Activated B cell treated with CpG ODN at 0.5 μM for 24 hours (primary cell): ENCODE measurements around the gene TAOK3. TPM values are rescaled to one million over a fixed set of nuclear protein-coding genes. Genes with fewer than 3 reads are reported as not detected.
A peak's percentile ranks its signal among the peaks of the same experiment; 100 is the strongest.

Source experiments
- ATAC-seq: fragments of 200-7000 bp; cut with Tn5 transposase; one replicate; pipeline ENCODE4 v1.10.0; 2021; ENCODE audit warnings: low read depth, mild to moderate bottlenecking, moderate library complexity
- CTCF ChIA-PET: fragments of 350-600 bp; sonication (Branson Sonifier 250); formaldehyde crosslinking; loops from one replicate; lab custom pipeline; 2021; ENCODE audit warnings: antibody characterized with exemption; lab: Charles Lee
- POLR2A ChIA-PET: fragments of 350-600 bp; sonication (Branson Sonifier 250); formaldehyde crosslinking; loops from one replicate; lab custom pipeline; 2021; ENCODE audit warnings: antibody characterized with exemption; lab: Charles Lee
- DNase-seq: peaks from one replicate; pipeline ENCODE4 v3.0.0; 2022
- H3K27ac Mint-ChIP-seq: one replicate; pipeline ENCODE4 v1.8.0; 2020; ENCODE audit warnings: mixed read lengths
- H3K27me3 Mint-ChIP-seq: one replicate; pipeline ENCODE4 v1.8.0; 2021; ENCODE audit warnings: mixed read lengths
- H3K36me3 Mint-ChIP-seq: one replicate; pipeline ENCODE4 v1.8.0; 2021; ENCODE audit warnings: low read depth, mixed read lengths
- H3K4me1 Mint-ChIP-seq: one replicate; pipeline ENCODE4 v1.8.0; 2021; ENCODE audit warnings: mixed read lengths
- H3K4me3 Mint-ChIP-seq: one replicate; pipeline ENCODE4 v1.8.0; 2020; ENCODE audit warnings: mild to moderate bottlenecking, mixed read lengths
- H3K9me3 Mint-ChIP-seq: one replicate; pipeline ENCODE4 v1.8.0; 2020; ENCODE audit warnings: mixed read lengths
- intact Hi-C: fragments of 100-400 bp; cut with micrococcal nuclease; formaldehyde crosslinking; loops from one replicate; pipeline ENCODE4 v1.15.1; 2024
- total RNA-seq: library from RNA; stranded (reverse); gene quantifications from 2 replicates; pipeline ENCODE4 v1.2.3, GENCODE V29; 2022
- TF ChIP-seq, protein P1 (sequence below): fragments of 200-600 bp; IDR thresholded peaks from one replicate; pipeline ENCODE4 v1.8.0; 2022; ENCODE audit warnings: antibody characterized with exemption, mild to moderate bottlenecking

TAOK3 gene
- total RNA-seq, 1 donor from 2014 or later = 86.9 TPM

DNA sequence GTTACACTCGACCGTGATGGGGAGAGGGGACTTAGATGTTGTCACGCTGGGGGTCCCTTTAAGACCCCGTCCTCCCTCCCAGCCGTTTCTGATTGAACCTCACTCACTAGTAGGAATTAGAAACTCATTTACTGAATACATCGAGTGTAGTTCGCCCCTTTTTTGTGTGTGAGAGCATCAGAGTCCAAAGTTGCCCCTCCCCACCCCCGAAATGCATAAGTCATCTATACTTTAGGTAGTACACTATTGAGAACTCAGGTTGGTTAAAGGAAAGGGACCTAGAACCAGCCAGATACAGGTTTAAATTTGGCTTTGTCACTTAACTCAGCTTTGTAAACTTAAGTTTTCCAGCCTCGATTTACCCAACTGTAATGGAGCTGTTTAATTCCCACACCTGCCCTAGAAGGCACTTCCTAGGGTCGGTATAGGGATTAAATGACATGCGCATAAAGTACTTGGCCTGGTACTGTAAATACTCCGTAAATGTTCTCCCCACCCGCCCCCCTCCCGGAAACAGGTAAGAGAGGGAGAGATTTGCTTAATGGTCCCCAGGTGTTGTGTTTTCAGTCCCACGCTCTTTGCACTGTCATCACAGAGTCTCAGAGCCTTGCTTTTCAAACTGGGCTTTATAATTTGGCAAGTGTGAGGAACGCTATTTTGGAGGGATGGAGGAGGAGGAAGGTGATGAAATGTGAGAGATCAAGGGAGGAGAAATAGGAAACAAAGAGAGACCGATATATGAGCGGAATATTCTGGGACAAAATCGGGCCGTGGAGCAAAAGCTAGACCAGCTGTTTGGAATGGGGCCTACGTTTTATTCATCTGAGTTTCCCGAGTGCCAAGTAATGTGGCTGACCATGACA lies 4.5 kb upstream of the TAOK3 start:
- Mint-ChIP-seq H3K27me3 (no peaks in the 10 kb centered on the region), H3K9me3 (no peaks in the 10 kb centered on the region), H3K36me3 (peaks cover 36% of the 10 kb centered on the region), H3K4me1 (peaks cover 33% of the 10 kb centered on the region), H3K4me3 (peak overlapping the region; percentile 95), H3K27ac (peak overlapping the region; percentile 88)
- ATAC-seq = no peak
- ChIA-PET CTCF (interaction anchor here (0.6 to 6.2 kb wide), 28 partner anchors 10 to 1036 kb away, joined by 3 to 124 read pairs (median 5); partner anchors contain the start of gene PEBP1), POLR2A (interaction anchor here (0.8 to 2.1 kb wide), 18 partner anchors 11 to 1290 kb away, joined by 3 to 29 read pairs (median 5); partner anchors contain the start of genes PEBP1 and WSB2)
- intact Hi-C loops = loop anchor here (2.0 to 10.0 kb wide), 5 partner anchors 78 to 1562 kb away; partner anchors contain the start of gene WSB2
- TF ChIP-seq, protein P1, sequence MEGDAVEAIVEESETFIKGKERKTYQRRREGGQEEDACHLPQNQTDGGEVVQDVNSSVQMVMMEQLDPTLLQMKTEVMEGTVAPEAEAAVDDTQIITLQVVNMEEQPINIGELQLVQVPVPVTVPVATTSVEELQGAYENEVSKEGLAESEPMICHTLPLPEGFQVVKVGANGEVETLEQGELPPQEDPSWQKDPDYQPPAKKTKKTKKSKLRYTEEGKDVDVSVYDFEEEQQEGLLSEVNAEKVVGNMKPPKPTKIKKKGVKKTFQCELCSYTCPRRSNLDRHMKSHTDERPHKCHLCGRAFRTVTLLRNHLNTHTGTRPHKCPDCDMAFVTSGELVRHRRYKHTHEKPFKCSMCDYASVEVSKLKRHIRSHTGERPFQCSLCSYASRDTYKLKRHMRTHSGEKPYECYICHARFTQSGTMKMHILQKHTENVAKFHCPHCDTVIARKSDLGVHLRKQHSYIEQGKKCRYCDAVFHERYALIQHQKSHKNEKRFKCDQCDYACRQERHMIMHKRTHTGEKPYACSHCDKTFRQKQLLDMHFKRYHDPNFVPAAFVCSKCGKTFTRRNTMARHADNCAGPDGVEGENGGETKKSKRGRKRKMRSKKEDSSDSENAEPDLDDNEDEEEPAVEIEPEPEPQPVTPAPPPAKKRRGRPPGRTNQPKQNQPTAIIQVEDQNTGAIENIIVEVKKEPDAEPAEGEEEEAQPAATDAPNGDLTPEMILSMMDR = no peak
- no peak for DNase-seq

DNA sequence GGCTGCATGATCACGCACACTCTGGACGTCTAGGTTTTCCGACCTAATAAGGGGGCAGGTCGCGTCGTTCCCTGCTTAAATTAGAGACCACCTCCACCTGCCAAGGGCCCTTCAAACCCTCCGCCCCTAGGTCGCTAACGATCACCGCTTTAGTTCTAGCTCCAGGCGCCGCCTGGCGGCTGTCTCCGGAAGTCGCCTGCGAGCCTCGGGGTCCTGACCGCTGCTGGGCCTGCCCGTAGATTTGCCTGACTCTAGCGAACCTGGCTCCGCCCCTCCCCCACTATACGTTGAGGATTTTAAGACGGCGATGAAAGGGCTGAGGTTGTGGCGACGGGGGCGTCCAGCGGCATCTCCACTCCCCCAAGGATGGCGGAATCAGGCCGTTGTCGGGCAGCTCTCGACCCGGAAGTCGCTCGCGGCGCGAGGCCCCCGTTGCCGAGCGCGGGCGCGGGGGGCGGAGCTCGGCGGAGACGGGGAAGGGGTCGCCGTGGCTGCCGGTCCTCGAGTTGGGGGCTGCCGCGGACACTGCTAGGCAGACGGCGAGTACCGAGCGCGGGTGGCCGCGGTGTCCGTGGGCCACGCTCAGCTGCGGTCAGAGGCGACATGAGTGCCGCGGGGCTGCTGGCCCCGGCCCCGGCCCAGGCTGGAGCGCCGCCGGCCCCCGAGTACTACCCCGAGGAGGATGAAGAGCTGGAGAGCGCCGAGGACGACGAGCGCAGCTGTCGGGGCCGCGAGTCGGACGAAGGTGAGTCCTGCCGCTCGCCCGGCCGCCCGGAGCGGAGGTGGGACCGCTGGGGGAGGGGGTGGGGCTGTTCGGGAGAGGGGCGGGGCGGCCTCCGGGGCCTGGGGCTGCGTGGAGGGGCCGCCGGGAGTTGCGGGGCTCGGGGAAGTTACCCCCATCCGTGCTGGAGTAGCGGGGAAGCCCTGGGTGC lies 3.6 kb upstream of the TAOK3 start, which contains the start of gene SUDS3:
TSS of gene SUDS3 (plus strand) at position 467 of the 932 bp plus-strand sequence. CDS start at position 604, 137 bp downstream.
- peak; percentile 89 for DNase-seq
- ATAC-seq = peak; percentile 51
- intact Hi-C loops = loop anchor here (1.0 to 10.0 kb wide), 11 partner anchors 78 to 1562 kb away; partner anchors contain the start of genes PEBP1, RFC5 and WSB2
- TF ChIP-seq, protein P1 = no peak
- Mint-ChIP-seq H3K4me3 (peak within 1 kb of the TSS; percentile 95), H3K4me1 (peaks cover 37% of the 10 kb centered on the region), H3K27me3 (no peaks in the 10 kb centered on the region), H3K27ac (peak within 1 kb of the TSS; percentile 99), H3K36me3 (peaks cover 27% of the 10 kb centered on the region), H3K9me3 (no peaks in the 10 kb centered on the region)
- ChIA-PET CTCF (interaction anchor here (0.6 to 6.2 kb wide), 38 partner anchors 9 to 1915 kb away, joined by 3 to 124 read pairs (median 5); partner anchors contain the start of genes PEBP1 and RNU4-2), POLR2A (interaction anchor here (0.6 to 2.1 kb wide), 29 partner anchors 17 to 1291 kb away, joined by 3 to 29 read pairs (median 5); partner anchors contain the start of genes PEBP1 and WSB2)

DNA sequence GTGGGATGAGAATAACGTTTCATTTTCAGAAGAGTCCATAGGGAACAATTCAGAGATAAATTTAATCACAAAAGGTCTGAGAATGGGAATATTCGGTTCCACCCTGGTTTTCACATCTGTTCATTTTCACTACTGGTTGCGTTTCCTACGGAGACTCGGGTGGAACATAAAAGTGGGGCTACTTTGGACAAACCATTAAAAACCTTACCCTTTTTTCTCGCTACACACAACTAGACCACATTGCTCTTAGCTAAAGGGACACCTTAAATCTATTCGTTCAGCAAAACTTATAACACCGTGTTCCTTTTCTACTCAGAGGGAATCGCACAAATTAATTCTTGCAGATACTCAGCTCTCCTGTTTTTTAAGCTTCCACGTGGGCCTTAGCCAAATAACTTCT lies 2.6 kb upstream of the TAOK3 start:
- TF ChIP-seq, protein P1 = no peak
- DNase-seq (no peak), ATAC-seq (no peak)
- CTCF ChIA-PET = interaction anchor here (0.6 to 6.2 kb wide), 31 partner anchors 8 to 1916 kb away, joined by 3 to 124 read pairs (median 6); partner anchors contain the start of gene RNU4-2
- H3K36me3 Mint-ChIP-seq = peaks cover 19% of the 10 kb centered on the region
- H3K4me1 Mint-ChIP-seq = peaks cover 47% of the 10 kb centered on the region
- no peaks in the 10 kb centered on the region for H3K27me3 Mint-ChIP-seq
- H3K4me3 Mint-ChIP-seq = peak overlapping the region; percentile 50
- POLR2A ChIA-PET = interaction anchor here (0.6 to 2.1 kb wide), 16 partner anchors 16 to 254 kb away, joined by 3 to 29 read pairs (median 8); partner anchors contain the start of gene PEBP1
- H3K9me3 Mint-ChIP-seq = no peaks in the 10 kb centered on the region
- no peak overlapping the region for H3K27ac Mint-ChIP-seq
- intact Hi-C loops = loop anchor here (5.0 to 10.0 kb wide), 3 partner anchors 313 to 1561 kb away; partner anchors contain the start of gene WSB2

DNA sequence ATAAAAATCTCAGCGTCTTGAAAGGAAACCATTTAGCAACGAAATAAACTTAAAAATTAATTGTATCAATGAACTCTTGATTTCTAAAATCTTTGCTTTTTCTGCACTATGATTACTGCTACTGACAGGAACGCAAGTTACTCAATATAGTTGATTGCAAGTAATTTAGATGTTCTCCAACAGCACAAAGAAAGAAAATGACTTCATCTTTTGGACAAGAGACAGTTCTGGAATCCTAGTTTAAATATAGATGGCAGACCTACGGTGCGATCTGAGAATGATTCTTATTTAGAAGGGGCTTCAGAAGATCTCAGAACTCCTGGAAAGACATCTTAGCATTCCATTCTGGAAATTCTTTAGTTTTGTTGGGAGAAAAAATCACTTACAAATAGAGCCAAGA lies 2.2 kb upstream of the TAOK3 start:
- intact Hi-C loops = loop anchor here (5.0 to 10.0 kb wide), 3 partner anchors 313 to 1560 kb away; partner anchors contain the start of gene WSB2
- no peaks in the 10 kb centered on the region for H3K27me3 Mint-ChIP-seq
- TF ChIP-seq, protein P1 = no peak
- ATAC-seq = no peak
- H3K27ac Mint-ChIP-seq = no peak overlapping the region
- H3K4me3 Mint-ChIP-seq = no peak overlapping the region
- ChIA-PET CTCF (interaction anchor here (0.9 to 6.2 kb wide), 14 partner anchors 8 to 254 kb away, joined by 3 to 124 read pairs (median 12); no protein-coding TSS in a partner anchor), POLR2A (interaction anchor here (1.4 to 2.1 kb wide), 6 partner anchors 19 to 239 kb away, joined by 6 to 29 read pairs (median 10); partner anchors contain the start of gene PEBP1)
- no peaks in the 10 kb centered on the region for H3K9me3 Mint-ChIP-seq
- peaks cover 49% of the 10 kb centered on the region for H3K4me1 Mint-ChIP-seq
- DNase-seq = no peak
- H3K36me3 Mint-ChIP-seq = peaks cover 15% of the 10 kb centered on the region
